ENCODE data around the gene DOCK11. TPM values are rescaled to one million over a fixed set of nuclear protein-coding genes. Genes with fewer than 3 reads are reported as not detected.

The DOCK11 gene
- total and polyA plus RNA-seq, 9 of the 15 experiments (the other 6 are each of a cell fraction or from before 2014, with no cell fraction given), result 41.8 to 77.8 (median 50.9) TPM

- Histone ChIP-seq H3K9ac (ENCODE audit: insufficient read depth in 1 of 2, low read depth in 2 of 2, low read length in 2 of 2) (peak overlapping the region; percentile 33 to 41; a peak in 3 of 4 replicates), H3K36me3 (ENCODE audit: control insufficient read depth, insufficient read depth, low read length) (peaks cover 67% of the 10 kb centered on the region), H3K4me1 (replicated peaks in 1 of 2; ENCODE audit: control insufficient read depth in 2 of 2, insufficient read depth in 2 of 2, low read length in 2 of 2) (peaks cover 6 to 48% of the 10 kb centered on the region in 2 experiments), H3K4me2 (ENCODE audit: insufficient read depth, low read length) (peak overlapping the region; percentile 33; the same call in 1 of the 2 replicates), H3K27me3 (ENCODE audit: control insufficient read depth in 2 of 2, insufficient read depth in 2 of 2, low read length in 2 of 2) (no peaks in the 10 kb centered on the region), H4K20me1 (replicated peaks; ENCODE audit: control insufficient read depth, insufficient read depth, low read length) (no peaks in the 10 kb centered on the region), H2AFZ (ENCODE audit: low read depth, low read length) (peak overlapping the region; percentile 29), H3K9me3 (replicated peaks; ENCODE audit: control insufficient read depth, insufficient read depth, low read depth, low read length) (no peaks in the 10 kb centered on the region), H3K4me3 (no peak overlapping the region), H3K9me1 (ENCODE audit: control insufficient read depth, insufficient read depth, low read length) (no peaks in the 10 kb centered on the region), H3K27ac (ENCODE audit: extremely low read depth, low read depth, low read length) (peak overlapping the region; percentile 79), H3K79me2 (ENCODE audit: control insufficient read depth, insufficient read depth, low read length) (peaks cover 12% of the 10 kb centered on the region; the same call in 1 of the 3 replicates)
- in situ Hi-C loops (cut with MboI), result no loop called here
- ChIA-PET POLR2A (interaction anchor here (0.7 to 1.3 kb wide), 5 partner anchors 8 to 216 kb away, joined by 3 to 5 read pairs (median 3); partner anchors contain the start of gene WDR44), CTCF (ENCODE audit: low intra/inter-chr PET ratio) (interaction anchor here (0.6 kb wide), 1 partner anchor 26 kb away, joined by 3 read pairs; no protein-coding TSS in a partner anchor)
- DNase-seq (ENCODE audit: extremely low read depth in 1 of 4, low spot score in 3 of 4) (peak in 3 of 4 experiments; percentile 11 to 67 (median 20)), ATAC-seq (peak; percentile 73), FAIRE-seq (peak; percentile 61)
- BruUV-seq (replicated peaks), result no TSS peak
- intact Hi-C loops (cut with micrococcal nuclease), result loop anchor here (5.0 kb wide), 1 partner anchor 65 kb away; the partner anchor contains the start of gene DOCK11
- WGBS (ENCODE audit: insufficient coverage, low coverage, missing lambda C conversion rate), result 0% methylated on average over 3 of the region's 4 CpGs
- TF ChIP-seq MAFF (IDR thresholded peaks at IDR 0.05; ENCODE audit: low read length) (peak; percentile 40; the same call in 1 of the 2 replicates), HDAC1 (IDR thresholded peaks at IDR 0.05) (0 out of 4 replicates have a peak, but pooled peaks of 1 of the 2 experiments have one; percentile 37), BHLHE40 (IDR thresholded peaks at IDR 0.05; ENCODE audit: low read length) (peak; percentile 23; the same call in 1 of the 2 replicates), DPF2 (IDR thresholded peaks at IDR 0.05) (peak; percentile 76), RB1 (IDR thresholded peaks at IDR 0.05; ENCODE audit: low read depth) (no peak), ADNP (tag; IDR thresholded peaks at IDR 0.05) (peak; percentile 23; the same call in 1 of the 2 replicates), XRCC3 (IDR thresholded peaks at IDR 0.05) (no peak), NFRKB (IDR thresholded peaks at IDR 0.05; ENCODE audit: low read depth) (0 out of 2 replicates have a peak, but pooled peaks have one; percentile 12), SAP30 (IDR thresholded peaks at IDR 0.05; ENCODE audit: borderline replicate concordance, insufficient read depth, low read depth, low read length, poor library complexity, severe bottlenecking) (no peak), BACH1 (tag; IDR thresholded peaks at IDR 0.05) (peak; percentile 82), EP300 (IDR thresholded peaks at IDR 0.05; ENCODE audit: low read length) (peak; percentile 40; the same call in 1 of the 2 replicates), NR4A1 (CRISPR knock-in tag; IDR thresholded peaks at IDR 0.05) (no peak), NR4A1 (tag; IDR thresholded peaks at IDR 0.05) (0 out of 2 replicates have a peak, but pooled peaks have one; percentile 43), ZBTB7A (IDR thresholded peaks at IDR 0.05; ENCODE audit: borderline replicate concordance, control insufficient read depth, low read depth, low read length) (no peak), ZNF316 (IDR thresholded peaks at IDR 0.05) (peak; percentile 88), POU5F1 (IDR thresholded peaks at IDR 0.05; ENCODE audit: borderline replicate concordance, low read depth, low read length, partially characterized antibody) (no peak), E2F4 (CRISPR knock-in tag; IDR thresholded peaks at IDR 0.05; ENCODE audit: low read depth) (no peak), ZNF695 (CRISPR knock-in tag; IDR thresholded peaks at IDR 0.05) (no peak), MBD2 (IDR thresholded peaks at IDR 0.05; ENCODE audit: borderline replicate concordance, low read depth) (no peak), TOE1 (IDR thresholded peaks at IDR 0.05; ENCODE audit: borderline replicate concordance) (peak; percentile 65), TOE1 (CRISPR knock-in tag; IDR thresholded peaks at IDR 0.05; ENCODE audit: borderline replicate concordance, low read depth) (no peak), SMARCA4 (IDR thresholded peaks at IDR 0.05) (peak; percentile 77; the same call in 1 of the 2 replicates), ZNF175 (CRISPR knock-in tag; IDR thresholded peaks at IDR 0.05; ENCODE audit: low read depth) (peak; percentile 68)
These were observed 67.1 kb downstream of the DOCK11 start for GRCh38 chrX:118562582-118563164.
